ENCODE results near the gene POMT1. TPM values are rescaled to one million over a fixed set of nuclear protein-coding genes. Genes with fewer than 3 reads are reported as not detected.
A peak's percentile ranks its signal among the peaks of the same experiment; 100 is the strongest.
"Not testable (repeated sequence)": the region's sequence is repeated elsewhere in the genome, so short reads cannot be mapped to it uniquely, and the experiment has no call there.

The POMT1 gene
- total RNA-seq (ENCODE audit: insufficient read depth, low replicate concordance), result 41.4 TPM

- DNase-seq (ENCODE audit: low spot score), result peak; percentile 89
These were observed at the start of gene POMT1 for GRCh38 chr9:131502781-131503625. TSS of gene POMT1 (plus strand) at chr9:131502918. CDS start at chr9:131504219, 1,301 bp downstream.

- DNase-seq (ENCODE audit: low spot score), result no peak
These were observed 48.7 kb upstream of the POMT1 start for GRCh38 chr9:131454028-131454427.

- DNase-seq (ENCODE audit: low spot score), result not testable (repeated sequence)
These were observed 47.1 kb upstream of the POMT1 start for GRCh38 chr9:131455655-131456054.

DNA sequence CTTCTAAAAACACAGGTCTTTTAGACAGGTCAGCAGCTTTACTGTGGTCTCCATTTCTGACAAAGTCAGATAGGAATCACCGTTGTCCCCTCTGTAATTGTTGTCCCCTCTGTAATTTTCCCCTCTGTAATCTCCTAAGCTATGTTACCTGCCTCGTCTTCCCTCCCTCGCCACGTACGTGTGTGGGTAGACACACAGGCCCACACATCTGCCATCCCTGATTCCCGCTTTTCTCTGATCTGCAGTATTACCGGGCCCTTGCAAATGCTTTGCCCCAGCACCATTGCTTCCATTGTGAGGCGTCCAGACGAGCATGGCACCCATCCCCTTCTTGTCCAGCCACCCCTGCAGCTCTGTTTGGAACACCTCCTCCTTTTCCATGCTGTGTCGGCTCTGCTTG lies 45.0 kb upstream of the POMT1 start:
- DNase-seq (ENCODE audit: low spot score), result no peak

- DNase-seq (ENCODE audit: low spot score), result no peak
These were observed 43.7 kb upstream of the POMT1 start for GRCh38 chr9:131459056-131459455.

- DNase-seq (ENCODE audit: low spot score), result no peak
These were observed 41.6 kb upstream of the POMT1 start for GRCh38 chr9:131461166-131461565.

GRCh38 chr9:131464354-131465000 lies 38.2 kb upstream of the POMT1 start:
- DNase-seq (ENCODE audit: low spot score), result no peak

GRCh38 chr9:131465401-131465800 lies 37.3 kb upstream of the POMT1 start:
- DNase-seq (ENCODE audit: low spot score), result no peak

DNA sequence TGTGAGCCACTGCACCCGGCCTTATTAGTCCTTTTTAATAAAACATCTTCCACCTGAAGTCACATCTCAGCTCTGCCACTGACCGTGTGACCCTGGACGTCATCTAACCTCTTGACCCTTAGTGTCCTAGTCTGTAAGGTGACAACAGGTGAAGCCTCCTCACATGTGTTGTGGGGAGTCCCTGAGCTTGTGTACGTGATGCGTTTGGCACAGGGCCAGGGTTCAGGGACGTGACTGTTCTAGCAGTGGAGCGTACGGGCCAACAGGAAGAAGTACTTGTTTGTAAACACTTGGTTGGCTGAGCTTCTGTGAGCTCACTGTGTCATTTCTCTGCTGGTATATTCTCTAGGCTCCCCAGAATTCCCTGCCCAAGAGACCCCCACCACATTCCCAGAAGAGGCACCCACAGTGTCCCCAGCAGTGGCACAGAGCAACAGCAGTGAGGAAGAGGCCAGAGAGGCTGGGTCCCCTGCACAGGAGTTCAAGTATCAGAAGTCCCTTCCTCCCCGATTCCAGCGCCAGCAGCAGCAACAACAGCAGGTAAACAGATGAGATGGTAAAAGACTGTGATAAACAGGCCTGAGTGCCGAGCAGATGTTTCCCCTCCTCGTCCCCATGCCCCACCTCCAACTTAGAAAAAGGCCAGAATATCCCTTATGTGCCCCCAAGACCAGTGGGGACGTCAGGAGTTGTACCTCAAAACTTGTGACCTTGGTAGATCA lies 35.3 kb upstream of the POMT1 start:
- DNase-seq (ENCODE audit: low spot score), result no peak

- no peak for DNase-seq (ENCODE audit: low spot score)
These were observed 34.7 kb upstream of the POMT1 start for GRCh38 chr9:131468031-131468430.

GRCh38 chr9:131469356-131469755 lies 33.4 kb upstream of the POMT1 start:
- no peak for DNase-seq (ENCODE audit: low spot score)

DNA sequence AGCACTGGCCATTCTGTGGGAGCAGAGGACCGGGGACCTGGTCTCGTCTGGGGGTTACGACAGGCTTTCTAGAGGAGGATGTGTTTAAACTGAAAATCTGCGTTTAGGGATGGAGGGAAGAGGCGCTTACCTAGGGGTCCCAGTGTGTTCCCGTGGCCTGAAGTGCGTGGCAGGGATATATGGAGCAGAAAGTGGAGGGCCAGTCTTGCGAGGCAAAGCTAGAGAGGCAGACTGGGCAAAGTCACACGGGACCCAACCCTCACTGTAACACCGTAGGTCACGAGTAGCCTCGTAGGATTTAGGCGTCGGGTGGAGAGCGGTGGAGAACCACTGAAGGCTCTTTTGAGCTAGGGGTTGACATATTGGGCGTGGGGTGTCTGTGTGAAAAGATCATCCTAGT lies 32.8 kb upstream of the POMT1 start:
- no peak for DNase-seq (ENCODE audit: low spot score)

- no peak for DNase-seq (ENCODE audit: low spot score)
These were observed 32.1 kb upstream of the POMT1 start for GRCh38 chr9:131470581-131470991.

DNA sequence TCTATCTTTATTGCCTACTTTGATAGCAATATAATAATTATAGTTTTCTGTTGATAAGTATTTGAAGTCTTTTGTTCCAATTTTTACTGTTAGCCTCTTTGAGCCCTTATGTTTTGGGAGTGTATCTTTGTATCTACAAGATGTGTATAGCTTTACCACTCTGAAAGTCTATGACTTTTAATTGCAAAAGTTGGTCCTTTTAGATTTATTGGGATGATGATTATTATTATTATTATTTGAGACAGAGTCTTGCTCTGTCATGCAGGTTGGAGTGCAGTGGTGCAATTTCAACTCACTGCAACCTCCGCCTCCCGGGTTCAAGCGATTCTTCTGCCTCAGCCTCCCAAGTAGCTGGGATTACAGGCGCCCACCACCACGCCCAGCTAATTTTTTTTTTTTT lies 30.6 kb upstream of the POMT1 start:
- not testable (repeated sequence) for DNase-seq (ENCODE audit: low spot score)

DNA sequence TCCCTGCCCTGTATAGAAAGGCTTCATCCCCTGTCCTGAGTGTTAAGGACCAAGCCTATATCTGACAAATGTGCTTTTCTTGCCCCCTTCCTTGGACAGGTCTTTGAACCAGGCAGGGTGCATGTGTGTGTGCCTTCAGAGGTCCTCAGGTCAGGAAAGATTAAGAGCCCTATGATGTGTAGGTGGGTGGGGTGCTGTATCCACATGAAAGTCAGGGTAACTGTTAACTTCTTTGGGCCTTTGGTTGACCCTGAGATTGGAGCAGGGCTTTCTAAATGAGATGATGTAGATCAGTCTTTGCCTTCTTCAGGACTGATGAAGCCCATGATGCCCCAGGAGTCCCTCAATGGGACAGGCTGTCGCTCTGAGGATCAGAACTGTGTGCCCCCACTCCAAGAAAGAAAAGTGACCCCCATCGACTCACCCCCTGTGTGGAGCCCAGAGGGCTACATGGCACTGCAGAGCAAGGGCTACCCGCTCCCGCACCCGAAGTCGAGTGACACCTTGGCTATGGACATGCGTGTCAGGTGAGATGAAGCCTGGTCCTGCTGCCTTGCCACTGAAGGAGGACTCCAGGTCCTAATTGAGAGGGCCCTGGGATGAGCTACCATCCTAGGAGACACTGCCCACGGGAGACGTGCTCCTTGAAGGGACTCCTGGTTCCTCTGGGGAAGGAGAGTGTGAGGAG lies 29.4 kb upstream of the POMT1 start:
- no peak for DNase-seq (ENCODE audit: low spot score)

- no peak for DNase-seq (ENCODE audit: low spot score)
These were observed 28.8 kb upstream of the POMT1 start for GRCh38 chr9:131473891-131474290.

DNA sequence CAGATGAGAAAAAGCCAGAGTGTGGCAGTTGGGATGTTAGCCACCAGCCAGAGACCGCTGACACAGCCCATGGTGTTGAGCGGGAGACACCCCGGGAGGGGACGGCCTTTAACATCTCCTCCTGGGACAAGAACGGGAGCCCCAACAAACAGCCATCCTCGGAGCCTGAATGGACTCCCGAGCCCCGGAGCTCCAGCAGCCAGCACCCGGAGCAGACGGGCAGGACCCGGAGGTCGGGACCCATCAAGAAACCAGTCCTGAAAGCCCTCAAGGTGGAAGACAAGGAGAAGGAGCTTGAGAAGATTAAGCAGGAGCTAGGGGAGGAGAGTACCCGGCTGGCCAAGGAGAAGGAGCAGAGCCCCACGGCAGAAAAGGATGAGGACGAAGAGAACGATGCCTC lies 28.0 kb upstream of the POMT1 start:
- no peak for DNase-seq (ENCODE audit: low spot score)

- no peak for DNase-seq (ENCODE audit: low spot score)
These were observed 27.4 kb upstream of the POMT1 start for GRCh38 chr9:131475111-131475955.

GRCh38 chr9:131475956-131476776 lies 26.6 kb upstream of the POMT1 start:
- DNase-seq (ENCODE audit: low spot score), result no peak

GRCh38 chr9:131476777-131477345 lies 25.9 kb upstream of the POMT1 start:
- no peak for DNase-seq (ENCODE audit: low spot score)
